NCI-H1092 treated with DMSO at 0.1 percent for 48 hours (cell line): ENCODE data around the gene NPIPB6.

Experiments used
- DNase-seq: peaks from one replicate; lab custom pipeline; 2025; lab: John Stamatoyannopoulos, UW

The NPIPB6 gene

GRCh38 chr16:28298511-28298878 is 64.8 kb downstream of the NPIPB6 start:
- DNase-seq: no peak

- DNase-seq: no peak
Observed at GRCh38 chr16:28297784-28298510, 65.4 kb downstream of the NPIPB6 start.

DNA sequence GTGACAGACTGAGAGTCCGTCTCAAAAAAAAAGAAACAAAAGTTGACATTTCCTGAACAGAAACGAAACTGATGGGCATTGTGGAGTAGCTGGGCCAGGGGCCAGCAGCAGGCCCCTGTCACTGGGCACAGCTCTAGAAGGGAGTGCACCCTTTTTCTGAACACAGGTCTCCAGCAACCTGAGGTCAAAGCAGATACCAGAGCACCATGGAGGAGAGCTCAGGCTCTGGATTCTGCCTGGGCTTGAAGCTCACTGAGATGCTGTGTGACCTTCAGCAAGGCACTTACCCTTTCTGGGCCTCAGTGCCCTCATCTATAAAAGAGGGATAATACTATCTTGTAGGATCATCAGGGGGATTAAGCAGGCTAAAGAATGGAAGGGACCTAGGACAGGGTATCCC is 66.0 kb downstream of the NPIPB6 start:
- no peak for DNase-seq

DNA sequence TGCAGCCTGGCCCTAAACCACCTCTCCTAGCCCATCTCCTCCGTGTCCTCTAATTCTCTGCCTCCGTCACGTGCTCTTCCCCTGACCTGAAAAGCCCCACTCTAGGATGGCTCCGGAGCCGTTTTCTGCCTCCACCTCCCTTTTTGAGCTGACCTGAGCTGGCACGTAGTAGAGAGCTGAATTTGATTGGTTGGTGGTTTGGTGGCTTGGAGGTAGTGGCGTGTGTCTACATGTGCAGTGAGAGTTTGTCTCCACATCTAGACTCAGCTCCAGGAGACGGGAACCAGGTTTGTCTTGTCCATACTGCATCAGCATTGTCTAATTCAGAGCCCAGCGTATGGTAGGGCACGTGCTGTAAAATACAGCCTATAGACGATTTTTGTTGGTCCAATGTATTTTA is 68.0 kb downstream of the NPIPB6 start:
- no peak for DNase-seq

GRCh38 chr16:28294201-28294600 is 69.1 kb downstream of the NPIPB6 start:
- DNase-seq: no peak

- DNase-seq: no peak
Observed at GRCh38 chr16:28293601-28293960, 69.7 kb downstream of the NPIPB6 start.

GRCh38 chr16:28292731-28293600 is 70.3 kb downstream of the NPIPB6 start:
- peak; percentile 40 for DNase-seq
